NCI-H345 treated with DMSO at 0.1 percent for 48 hours (cell line): ENCODE measurements around the gene LCOR.

Source experiments
- DNase-seq: peaks from one replicate; lab custom pipeline; 2025; ENCODE audit not compliant: unreplicated experiment; lab: John Stamatoyannopoulos, UW

The LCOR gene

DNA sequence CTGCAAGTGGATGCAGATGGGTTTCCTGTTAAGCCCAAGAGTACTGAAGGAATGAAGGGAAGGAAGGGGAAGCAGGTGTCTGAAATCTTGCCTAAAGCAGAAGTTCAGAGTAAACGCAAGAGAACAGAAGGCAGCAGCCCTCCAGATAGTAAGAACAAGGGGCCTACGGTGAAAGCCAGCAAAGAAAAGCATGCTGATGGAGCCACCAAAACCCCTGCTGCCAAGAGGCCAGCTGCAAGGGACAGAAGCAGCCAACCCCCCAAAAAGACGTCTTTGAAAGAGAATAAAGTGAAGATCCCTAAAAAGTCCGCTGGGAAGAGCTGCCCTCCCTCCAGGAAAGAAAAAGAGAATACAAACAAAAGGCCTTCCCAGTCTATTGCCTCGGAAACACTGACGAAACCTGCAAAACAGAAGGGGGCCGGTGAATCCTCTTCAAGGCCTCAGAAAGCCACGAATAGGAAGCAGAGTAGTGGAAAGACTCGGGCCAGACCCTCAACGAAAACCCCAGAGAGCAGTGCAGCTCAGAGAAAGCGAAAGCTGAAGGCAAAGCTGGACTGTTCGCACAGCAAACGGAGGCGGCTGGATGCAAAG lies 152.5 kb downstream of the LCOR start:
- no peak for DNase-seq

DNA sequence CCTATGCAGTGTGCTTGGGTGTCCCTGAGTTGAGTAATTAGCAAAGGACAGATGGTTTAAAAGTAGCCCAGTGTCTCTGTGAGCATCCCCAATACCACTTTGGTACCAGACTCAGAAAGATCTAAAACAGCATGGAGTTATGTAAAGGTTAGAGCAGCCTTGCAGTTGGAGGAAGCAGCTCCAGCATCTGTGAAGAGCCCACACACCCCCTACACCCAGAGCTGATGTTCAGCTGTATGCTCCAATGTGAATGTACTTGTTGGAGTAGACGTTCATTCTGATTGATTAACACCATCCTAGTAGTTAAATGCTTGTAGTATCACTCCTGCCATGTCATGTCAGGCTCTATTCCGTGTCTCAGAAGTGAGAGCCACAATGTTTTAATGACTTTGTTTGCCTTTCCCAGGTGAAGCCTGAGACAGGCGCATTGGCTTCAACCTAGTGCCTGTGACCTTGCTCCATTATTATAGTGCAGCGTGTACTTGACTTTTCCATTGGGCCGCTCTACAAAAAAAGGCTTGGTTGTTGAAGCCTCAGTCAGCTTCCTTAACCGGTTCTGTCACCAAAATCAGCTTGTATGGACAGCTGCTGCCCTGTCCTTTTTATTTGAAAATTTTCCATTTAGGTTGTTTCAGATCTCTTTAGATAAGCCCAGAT lies 154.2 kb downstream of the LCOR start:
- DNase-seq, result no peak

DNA sequence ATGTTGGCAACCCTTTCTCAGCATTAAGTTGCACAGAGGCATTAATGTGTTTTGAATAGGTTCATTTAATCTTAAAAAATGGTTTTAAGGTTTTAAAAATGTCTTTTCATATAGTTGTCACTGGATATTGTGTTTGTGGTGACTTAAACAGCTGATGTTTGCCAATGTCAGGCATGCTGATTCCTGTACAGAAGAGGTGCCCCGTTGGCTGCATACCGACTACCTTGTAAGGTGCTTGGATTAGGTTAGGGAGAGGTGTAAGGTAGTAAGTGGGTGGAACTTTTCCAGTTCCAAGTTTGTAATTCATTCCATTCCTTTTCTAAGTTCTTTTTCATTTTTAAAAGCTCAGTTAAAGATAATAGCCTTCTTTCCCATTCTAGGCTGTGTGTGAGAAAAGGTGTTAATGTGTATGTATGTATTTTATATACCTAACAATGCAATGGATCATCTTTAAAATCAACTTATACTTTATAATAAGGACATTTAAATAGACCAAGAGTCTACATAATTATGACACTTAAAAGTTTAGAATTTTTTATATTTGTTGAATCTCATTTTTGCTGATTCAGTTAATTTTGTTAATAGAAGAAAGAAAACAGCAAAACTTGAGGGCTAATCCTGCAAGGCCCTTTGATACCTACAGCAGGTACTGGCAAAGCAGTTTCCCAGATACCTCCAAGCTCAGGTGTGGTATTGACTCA lies 155.2 kb downstream of the LCOR start:
- no peak for DNase-seq

DNA sequence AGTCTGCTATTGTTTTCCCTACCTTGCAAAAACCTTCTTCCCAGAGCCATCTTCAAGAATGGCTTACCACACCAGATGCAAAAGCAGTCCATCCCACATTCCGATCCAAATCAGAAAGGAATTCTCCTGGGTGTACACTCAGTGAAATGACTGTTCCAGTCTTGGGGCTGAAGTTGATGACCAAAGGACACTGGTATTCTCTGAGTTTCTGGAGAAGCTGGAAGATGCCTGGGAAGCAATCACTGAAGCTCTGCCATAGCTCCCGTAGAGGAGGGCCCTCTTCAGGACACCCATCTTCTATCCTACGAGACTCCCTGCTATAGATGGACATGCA lies 155.7 kb downstream of the LCOR start:
- DNase-seq, result no peak

DNA sequence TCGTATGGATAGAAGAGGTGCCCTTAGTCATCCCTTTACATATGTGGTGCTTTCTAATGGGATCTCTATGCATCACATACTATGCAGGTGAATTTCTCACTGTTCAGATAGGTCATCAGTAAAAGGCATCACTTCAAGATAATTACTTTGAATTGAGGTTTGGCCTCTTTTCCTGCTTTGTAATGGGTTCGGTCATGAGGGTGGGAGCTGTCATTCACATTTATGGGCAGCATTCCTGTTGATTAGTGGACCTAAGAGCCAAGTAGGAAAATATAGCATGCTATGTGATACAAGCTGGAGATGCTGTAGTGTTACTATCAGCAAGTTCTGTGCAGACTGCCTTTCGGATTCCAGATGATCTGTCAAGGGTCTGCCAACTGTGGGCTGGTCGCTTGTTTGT lies 156.3 kb downstream of the LCOR start:
- DNase-seq, result no peak

DNA sequence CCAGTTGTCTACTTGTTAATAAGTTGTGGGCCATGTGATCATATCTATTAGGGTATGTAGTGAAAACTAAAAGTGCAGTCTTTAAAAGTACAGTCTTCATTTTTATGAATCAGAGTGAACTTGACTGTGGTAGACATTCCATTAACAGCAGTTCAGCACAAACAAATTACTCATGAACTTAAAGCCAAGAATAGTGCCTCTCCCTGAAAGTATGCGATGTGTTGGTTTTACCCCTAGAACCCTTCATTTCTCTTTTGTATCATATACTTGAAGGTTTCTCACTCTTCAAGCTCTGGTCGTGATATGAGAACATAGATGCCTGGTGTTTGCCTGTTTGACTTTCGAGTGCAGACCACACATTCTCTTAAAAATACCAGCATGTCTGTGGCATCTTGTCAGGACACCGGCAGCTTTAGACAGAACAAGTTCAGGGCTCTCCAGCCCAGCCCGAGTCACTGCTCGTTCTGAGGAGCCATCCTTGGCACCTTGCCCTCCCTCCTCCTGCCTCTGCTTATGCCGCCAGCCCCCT lies 159.3 kb downstream of the LCOR start:
- DNase-seq, result no peak

DNA sequence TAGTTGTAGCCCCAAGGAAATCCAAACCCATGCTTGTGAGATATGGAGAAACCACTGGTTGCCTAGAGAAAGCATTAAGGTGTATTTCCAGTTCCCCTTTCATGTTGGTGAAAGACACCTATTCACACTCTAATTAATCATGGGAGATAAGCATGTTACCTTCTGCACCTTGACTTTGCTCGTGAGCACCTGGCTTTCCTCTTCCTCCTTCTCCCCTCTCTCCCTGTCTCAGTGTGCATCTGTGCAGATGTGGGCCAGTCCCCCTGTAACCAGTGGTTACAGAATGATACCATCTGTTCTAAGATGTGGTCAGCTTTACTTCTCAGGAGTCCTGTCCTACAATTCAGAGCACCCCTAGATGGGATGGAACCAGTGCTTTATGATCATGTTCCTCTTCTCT lies 160.6 kb downstream of the LCOR start:
- DNase-seq, result no peak

DNA sequence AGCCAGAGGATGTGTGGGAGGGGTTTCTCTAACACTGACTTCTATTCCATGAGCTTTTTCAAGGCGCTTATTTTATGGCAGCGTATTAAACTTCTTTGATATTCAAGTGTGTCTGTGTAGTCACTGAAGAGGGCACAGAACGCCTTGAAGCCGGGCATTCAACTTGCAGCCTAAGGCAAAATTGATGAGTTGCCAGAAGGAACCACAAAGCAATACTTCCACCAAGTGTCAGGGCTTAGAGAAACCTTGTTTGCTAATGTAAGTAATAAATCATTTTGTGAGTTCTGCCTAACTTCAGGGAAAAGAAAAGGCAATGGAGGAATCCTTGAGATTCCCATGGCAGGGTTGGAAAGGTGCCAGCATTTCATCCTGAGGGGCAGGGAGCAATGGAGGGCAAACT lies 163.8 kb downstream of the LCOR start:
- no peak for DNase-seq

DNA sequence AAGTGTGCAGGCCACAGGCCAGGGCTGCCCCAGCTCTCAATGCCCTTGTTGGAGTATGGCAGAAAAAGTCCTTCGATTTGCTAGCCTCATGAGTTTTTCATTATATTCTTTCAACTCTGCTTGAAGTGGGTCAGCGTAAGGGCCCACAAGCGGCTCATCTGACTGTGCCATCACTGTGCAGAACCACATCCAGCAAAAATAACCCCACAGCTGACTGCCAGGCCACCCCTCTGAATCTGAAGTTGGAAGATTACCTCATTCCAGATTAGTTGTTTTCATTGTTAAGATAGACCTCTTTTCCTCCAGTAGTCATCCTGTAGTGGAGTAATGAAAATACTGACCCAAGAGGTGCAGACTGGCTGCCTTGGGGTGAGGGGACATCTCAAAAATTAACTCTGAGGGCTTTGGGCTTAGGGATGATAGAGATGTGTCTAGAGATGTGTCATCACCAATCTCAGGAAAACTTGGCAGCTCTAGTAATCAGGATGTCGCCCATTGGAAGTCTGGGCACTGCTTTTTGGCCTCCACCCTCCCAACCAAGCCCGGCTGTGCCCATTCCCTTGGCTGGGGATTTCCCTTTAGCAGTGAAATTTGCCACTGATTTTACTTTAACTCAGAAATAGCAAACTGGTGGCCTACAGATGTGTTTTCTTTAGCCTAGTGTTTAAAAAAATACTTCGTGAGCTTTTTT lies 164.3 kb downstream of the LCOR start:
- no peak for DNase-seq

DNA sequence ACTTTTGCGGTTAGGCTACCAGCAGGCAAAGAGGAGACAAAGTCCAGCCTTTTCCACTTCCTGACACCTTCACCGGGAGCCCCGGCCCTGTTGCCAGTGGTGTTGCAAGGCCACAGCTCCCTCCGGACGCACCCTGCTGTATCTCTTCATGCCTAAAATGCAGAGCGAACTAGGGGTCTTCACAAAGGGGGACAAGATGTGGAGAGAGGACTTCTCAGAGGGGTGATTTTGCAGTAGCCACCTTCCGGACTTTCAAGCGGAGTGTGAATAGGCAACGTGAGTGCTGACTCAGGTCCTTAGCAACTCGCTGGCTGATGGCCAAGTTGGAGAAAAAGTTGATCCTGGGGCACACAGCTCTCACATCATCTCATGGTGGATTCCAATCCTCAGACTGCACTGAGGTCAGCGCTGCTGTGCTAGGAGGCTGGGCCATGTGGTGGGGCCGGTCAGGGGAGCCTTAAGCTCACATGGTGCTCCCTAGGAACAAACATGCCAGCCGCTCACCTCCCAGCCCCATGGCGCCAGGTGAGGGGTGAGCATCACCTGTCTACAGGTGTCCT lies 166.3 kb downstream of the LCOR start:
- DNase-seq, result no peak

DNA sequence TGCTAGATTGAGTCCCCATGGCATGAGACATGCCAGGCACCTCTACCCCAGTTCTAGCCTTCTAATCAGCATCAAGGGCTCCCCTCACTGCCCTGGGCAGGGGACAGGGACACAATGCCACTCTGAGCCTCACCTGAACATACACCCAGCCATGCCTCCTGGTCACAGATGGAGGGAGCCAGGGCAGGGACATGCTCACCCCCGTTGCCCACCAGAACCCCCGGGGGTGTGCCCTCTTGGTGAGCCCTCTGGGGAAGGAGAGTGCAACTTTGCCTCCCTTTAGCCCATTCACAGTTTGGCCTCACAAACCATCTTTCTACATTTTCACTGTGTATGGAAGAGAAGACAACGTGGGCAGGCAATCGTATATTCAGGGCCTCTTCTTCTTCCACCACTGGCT lies 167.2 kb downstream of the LCOR start:
- DNase-seq, result no peak

DNA sequence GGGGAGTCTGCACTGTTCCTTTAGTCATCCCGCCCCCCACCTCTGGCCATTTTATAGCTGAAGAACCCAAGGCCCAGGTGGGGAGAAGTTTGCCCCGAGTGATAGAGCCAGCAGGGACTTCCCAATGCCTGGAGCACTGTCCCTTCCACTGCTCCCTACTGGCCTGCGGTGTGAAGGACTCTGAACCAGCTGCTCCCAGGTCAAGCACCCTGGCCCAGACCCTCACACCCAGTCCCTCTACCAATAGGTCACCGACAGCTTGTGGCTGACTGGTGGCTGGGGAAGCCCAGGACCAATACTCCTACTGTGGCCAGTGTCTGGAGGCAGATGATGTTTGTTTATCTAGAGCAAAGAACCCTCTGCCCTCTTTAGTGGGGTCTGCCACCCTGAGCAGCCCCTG lies 167.9 kb downstream of the LCOR start:
- DNase-seq, result no peak

DNA sequence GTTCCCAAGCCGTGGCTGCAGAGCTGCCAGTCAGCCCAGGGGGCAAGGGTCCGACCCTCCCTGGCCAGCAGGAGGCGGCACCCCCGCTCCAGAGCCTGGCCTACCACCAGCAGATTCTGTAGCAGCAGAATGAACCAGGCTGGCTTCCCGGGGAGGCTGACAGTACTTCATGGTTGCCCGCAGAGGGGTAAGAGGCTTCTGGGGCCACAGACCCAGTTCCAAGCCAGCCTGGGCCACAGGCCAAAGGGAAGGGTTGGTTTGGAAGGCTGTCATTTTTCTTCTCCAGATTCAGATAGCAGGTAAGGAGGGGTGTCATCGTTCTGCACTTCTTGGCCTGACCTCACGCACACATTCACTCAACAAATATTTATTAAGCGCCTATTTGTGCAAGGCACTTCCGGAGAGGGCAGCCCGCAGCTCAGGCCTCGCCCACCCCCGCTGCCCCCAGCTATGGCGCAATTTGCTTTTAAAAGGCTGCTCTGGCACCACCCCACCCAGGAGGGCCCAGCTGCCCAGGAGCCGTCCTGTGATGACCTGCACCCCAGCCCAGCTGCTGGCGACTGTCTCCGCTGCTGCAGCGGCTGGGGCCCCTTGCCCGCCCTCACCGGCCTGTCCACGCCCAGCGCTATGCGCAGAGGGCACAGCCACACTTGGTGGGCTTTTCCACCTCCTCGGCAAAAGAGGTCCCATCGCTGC lies 168.5 kb downstream of the LCOR start:
- no peak for DNase-seq

DNA sequence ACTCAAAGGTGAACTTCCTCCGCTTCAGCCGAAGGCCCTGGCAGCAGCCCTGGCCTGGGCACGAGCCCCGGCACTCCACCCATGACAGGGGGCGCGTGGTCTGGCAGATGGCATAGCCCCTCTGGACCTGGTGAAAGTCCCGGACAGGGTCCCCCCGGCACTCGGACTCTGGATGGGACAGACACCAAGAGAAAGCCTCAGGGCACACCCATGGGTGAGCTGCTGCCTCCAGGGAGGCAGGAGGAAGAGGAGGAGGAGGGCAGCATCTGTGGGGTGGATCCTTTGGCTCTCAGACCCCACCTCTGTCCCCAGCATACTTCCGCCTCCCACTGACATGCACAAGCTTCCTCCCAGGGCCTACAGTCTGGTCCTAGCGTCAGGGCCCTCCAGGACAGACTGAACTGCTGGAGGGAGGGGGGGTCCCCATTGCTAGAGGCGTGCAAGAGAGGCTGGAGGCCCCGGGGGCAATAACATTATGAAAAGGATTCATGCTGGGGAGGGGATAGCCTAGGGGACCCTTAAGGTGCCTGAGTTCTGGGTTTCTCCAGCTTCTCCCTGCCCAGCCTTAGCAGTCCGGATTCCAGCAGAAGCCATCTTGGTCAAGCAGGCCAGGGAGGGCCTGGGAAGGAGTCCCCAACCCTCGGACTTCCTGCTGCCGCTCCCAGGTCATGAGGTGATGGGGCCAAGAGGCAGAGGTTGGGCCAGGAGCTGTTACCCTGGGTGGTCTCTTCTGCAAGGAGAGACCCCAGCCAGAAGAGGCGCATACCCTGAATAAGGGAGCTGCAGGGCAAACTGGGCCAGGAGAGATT lies 169.3 kb downstream of the LCOR start:
- DNase-seq, result no peak

DNA sequence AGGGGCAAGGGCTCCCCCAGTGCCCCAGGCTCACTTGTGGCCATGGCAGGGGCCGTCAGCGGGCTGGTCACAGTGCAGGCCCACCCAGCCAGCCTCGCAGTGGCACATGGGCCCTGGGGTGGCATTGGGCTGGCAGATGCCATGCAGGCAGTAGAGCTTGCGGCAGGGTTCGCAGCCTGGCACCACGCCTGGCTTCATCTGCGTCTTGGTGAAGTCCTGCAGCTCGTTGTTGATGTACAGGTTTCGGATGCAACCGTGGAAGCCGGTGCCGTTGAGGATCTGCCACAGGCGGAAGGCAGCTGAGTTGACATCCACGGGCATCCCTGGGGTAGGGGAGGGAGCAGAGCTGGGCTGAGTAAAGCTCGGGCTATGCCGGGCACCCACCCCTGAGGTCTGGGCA lies 170.6 kb downstream of the LCOR start:
- DNase-seq, result no peak

DNA sequence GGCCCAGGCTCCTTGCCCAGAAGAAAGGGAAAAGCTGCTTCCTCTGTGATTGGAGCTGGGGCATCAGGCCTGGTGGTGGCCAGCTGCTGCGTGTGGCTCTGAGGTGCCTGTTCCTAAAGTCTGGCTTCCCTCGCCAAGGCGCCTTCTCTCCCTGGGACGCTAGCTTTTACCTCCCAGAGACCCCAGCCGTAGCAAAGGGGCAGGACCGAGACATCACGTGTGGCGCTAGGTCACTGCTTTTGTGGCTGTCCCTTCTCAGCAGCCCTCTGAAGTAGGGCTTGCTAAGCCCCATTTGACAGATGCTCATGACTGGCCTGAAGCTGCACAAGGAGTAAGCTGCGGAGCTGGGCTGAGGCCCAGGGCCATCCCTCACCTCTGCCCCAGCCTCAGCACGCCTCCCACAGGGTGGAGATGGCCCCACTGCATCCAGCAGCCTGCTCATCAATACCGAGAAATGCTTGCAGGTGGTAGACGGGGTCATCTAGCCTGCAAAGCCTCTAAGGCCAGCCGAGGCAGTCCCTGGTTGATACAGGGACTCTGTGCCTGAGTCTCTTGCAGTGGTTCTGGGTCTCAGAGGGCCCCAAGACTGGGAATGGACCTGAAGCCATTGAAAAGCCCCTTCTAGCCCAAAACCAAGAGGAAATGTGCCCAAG lies 171.2 kb downstream of the LCOR start:
- DNase-seq, result no peak

DNA sequence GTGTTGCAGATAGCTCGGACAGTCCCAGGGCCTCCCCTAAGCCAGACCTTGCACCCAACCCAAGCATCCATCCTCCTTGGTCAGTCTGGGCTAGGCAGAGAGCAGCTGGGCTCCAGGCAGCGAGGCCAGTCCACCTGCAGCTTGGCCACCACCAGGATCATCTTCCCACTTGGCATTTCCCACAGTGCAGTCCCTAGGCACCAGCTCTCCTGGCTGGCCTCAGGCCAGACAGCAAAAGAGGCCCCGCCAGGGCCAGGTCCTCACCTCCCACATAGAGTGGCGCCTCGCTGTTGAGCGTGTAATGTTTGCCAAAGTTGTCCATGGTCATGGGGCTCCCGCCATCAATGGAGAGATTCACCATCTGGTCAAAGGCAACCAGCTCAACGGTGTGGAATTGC lies 171.7 kb downstream of the LCOR start:
- no peak for DNase-seq

DNA sequence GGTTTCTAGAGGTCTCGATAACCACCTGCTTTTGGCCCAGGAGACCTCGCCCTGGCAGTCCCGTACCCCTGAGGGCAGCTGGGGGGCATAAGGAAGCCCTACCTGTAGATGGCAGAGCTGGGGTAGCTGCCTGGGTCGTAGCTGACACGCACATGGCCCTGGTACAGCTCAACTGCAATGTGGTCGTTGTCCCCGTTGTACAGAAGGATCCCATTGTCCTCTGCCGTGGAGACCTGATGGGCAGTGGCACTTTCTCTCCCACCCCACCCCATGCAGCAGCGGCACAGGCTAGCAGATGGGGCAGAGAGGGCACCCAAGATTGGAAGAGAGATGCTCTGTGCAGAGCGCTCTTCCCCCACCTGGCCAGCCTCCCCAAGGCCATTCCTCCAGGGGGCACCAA lies 172.5 kb downstream of the LCOR start:
- DNase-seq, result no peak

DNA sequence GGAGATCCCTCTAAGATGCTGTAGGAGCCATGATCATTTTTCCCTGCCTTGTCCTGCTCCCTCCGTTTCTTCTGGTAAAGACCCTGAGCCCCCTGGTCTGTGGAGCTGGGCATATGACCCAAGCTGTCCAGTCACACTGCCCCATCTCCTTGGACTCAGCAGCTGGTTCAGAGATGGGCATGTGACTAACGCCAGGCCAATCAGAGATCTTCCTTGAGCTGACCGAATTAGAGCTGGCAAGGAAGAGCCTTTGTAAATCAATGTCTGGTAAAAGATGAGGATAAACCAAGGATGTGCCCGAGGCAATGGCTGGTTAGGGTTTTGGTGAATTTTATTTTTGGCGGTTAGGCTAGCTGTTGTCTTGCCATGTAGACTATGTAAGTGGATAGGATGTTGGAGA lies 173.3 kb downstream of the LCOR start:
- no peak for DNase-seq

DNA sequence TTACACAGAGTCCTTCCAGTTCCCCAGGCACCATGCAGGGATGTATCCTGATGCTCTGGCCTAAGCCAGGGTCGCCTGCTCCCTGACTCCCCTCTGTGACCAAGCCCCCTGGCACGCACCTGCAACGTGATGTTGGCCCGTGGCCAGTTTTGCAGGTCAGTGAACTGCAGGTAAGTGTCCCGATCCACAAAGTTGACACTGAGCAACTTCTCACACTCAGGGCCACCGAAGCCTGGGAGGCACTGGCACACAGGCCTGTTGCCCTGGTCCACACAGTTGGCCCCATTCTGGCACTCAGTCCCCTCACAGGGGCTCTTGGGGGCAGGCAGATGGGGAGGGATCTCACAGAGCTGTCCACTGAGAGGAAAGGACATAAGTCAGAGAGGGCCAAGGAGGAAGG lies 174.3 kb downstream of the LCOR start:
- DNase-seq, result no peak
